NCI-H345 treated with DMSO at 0.1 percent for 48 hours (cell line): ENCODE measurements around the gene OTOP2.
"Not testable (repeated sequence)": the region's sequence is repeated elsewhere in the genome, so short reads cannot be mapped to it uniquely, and the experiment has no call there.

Source experiments
- DNase-seq: peaks from one replicate; lab custom pipeline; 2025; ENCODE audit not compliant: unreplicated experiment; lab: John Stamatoyannopoulos, UW

The OTOP2 gene

DNA sequence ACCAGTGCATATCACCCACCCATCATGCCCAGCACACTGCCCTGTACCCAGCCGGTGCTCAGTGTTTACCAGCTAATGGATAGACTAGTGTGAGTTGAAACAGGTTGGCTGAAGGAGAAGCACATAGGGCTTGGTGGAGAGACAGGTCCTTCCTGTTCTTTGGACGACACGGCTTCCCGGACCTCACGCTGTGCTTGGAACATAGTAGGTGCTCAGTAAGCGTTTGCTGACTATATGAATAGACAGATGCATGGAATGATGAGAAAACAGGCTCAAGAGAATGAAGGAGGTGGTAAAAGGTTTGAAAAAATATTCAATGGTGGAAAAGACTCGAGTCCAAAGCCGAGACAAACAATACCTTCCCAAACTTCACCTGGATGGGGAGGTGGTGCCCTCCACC is 23.9 kb upstream of the OTOP2 start:
- DNase-seq, result no peak

GRCh38 chr17:74901353-74902135 is 22.5 kb upstream of the OTOP2 start:
- no peak for DNase-seq

GRCh38 chr17:74903034-74903433 is 21.0 kb upstream of the OTOP2 start:
- no peak for DNase-seq

DNA sequence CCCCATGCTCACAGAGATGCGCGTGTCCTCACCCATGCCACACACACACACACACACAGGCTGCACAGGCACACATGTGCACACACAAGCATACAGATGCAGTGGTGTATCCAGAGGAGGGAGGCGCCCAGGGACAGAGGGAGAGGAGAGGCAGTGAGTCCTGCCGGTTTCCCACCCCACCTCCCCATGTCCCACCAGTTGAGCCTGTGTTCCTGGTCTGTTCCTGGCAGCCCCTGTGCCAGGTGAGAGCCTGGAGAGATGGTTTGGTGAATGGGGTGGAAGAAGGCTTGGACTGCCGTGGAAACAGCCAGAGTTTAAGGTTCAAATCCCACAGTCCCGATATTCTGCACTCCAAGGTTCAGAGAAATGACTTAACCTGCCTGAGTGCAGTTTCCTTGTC is 20.4 kb upstream of the OTOP2 start:
- DNase-seq, result no peak

DNA sequence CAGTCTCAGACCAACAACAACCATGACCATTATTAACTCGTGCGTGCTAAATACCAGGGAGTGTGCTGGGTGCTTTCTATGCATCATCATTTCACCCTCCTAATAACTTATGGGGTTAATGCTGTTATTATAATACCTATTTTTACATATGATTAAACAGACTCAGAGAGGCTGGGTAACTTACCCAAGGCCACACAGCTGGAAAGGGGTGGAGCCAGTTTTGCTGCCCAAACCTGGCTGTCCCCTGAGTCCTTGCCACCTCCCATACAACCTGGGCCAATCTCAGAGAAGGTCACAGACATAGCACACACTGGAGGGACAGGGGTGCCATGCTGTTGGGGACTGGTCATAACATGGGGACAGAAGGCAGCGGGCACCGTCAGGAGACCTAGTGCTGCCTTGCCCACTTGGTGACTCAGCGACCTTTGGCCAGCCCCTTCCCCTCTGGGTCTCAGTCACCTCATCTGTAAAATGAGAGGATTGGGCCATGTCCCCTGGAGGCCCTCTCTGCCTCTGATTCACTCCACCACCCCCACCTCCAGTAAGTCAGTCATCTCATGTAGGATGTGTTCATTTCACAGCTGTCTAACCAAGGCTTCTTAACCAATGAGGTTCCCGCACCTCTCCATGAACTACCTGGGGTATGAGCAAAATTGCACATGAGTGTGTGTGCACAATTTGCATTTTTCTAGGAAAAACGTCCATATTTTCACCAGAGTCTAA is 19.2 kb upstream of the OTOP2 start:
- no peak for DNase-seq

GRCh38 chr17:74906214-74906793 is 17.8 kb upstream of the OTOP2 start:
- DNase-seq, result not testable (repeated sequence)

- DNase-seq, result no peak
These were observed 17.1 kb upstream of the OTOP2 start for GRCh38 chr17:74907012-74907411.

DNA sequence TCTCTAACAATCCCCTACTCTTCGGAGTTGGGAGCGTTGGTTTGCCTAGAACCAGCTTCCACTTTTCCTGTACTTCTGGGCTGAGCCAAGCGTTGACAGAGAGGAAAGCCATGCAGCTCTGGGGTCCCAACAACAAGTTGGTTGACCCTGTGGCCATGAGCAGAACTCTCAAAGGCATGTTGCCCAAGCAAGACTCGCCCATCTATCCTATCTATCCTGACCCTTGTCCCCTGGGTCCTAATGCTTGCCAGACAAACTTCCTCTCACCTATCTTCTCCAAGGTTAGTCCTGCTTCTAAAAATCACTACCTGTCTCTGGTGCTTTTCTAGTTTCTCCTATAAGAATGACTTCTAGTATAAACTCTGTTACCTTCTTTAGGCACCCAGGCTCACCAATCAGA is 15.0 kb upstream of the OTOP2 start:
- DNase-seq, result not testable (repeated sequence)

GRCh38 chr17:74911423-74911822 is 12.7 kb upstream of the OTOP2 start:
- not testable (repeated sequence) for DNase-seq

DNA sequence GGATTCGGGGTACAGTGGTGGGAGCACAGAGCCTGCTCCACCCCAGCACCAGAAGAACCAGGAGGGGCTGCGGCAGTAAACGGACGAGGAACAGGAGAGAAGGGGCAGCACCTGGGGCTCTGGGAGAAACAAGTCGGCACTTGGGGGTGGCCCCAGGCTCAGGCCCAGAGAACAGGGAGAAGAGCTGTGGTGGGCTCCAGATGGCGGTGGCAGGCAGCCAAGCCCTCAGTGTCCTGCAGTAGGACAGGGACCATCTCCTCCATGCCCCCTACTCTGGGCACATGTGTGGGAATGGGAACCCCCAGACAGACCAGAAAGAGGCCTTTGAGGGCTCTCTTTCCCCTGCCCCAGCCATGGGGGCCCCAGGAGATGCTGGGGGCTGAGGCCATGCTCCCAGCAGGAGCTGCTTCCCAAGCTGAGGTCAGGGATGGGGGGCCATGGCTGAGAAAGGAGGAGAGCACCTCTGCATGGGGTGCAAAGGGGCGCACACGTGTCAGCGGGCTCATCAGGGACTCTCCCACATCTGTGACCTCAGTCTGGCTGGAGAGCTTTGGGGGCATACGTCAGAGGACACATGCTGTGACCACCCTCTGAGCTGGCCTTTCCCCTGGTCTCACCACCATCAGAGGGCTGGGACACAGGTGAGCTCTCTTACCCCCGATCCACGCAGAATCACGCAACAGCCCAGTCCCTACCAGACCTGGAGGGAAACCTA is 7.8 kb upstream of the OTOP2 start:
- DNase-seq, result no peak

DNA sequence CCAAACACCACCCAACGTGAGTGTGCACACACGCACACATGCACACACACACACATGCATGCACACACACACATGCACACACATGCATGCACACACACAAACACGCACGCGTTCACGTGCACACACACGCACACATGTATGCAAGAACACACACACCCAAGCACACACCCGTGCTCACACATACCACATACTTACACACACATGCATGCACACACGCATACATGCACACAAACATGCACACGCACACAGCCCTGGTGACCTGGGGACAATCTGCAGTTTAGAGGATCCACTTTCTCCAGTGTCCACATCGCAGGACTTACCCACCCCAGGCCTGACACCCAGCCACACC is 7.2 kb upstream of the OTOP2 start:
- no peak for DNase-seq

- DNase-seq, result no peak
These were observed 6.6 kb upstream of the OTOP2 start for GRCh38 chr17:74917430-74917829.

DNA sequence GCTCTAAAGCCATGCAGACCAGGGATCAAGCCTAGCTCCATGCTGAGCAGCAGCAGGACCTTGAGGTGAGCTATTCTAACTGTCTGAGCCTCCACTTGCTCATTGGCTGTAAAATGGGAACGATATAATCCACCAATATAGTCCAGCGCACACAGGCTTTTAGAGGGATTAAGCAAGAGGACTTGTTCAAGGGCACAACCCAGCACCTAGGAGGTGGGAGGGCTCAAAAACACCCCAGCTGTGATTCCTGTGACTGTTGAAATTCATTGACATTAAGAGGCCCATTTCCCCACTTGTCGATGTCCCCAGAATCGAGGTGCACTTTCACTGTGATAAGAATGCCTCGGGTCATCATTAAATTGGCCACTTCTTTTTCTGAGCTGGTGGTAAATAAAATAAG is 5.2 kb upstream of the OTOP2 start:
- DNase-seq, result no peak

GRCh38 chr17:74919440-74920305 is 4.4 kb upstream of the OTOP2 start:
- no peak for DNase-seq

DNA sequence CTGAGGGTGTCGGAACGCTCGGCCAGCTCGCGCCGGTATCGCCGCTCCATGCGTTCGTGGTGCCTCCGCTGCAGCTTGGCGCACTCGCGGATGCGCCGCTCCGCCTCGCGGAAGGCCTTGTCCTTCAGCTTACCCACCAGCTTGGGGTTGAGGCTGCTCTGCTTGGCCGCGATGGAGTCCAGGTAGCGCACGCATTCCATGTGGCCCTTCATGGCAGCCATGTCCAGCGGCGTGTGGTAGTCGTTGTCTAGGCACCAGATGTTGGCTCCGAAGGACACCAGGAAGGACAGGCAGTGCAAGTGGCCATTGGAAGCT is 3.8 kb upstream of the OTOP2 start:
- DNase-seq, result no peak

GRCh38 chr17:74920642-74921025 is 3.4 kb upstream of the OTOP2 start:
- no peak for DNase-seq

DNA sequence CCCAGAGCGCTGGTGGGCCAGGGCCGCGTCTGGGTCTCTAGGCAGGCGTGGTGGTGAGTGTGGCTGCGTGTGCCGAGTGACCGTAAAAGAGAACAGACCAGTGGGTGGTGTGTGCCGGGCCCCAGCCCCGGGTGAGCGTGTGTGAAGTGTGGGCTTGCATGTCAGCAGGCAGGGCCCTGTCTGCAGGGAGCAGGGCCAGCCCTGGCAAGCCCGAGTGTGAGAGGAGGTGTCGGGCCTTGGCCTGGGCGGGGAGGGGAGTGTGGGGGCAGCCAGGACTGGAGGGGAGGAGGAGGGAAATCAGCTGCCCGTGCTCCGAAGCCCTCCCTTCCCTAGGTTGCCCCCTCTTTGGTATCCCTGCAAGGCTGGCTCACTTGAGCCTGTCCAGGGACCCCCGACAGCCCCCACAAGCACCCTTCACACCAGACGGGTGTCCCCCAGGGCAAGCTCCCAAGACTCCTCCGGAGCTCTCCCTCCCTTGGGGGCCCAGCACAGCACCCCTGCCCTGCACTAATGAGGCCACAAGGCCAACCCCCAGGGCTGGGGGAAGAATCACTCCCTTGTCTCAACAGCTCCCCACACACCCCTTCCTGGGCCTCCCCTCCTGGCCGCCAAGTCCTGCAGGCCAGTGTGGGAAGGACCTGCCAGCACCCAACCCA is 2.9 kb upstream of the OTOP2 start:
- no peak for DNase-seq

- DNase-seq, result no peak
These were observed 2.3 kb upstream of the OTOP2 start for GRCh38 chr17:74921769-74922168.

DNA sequence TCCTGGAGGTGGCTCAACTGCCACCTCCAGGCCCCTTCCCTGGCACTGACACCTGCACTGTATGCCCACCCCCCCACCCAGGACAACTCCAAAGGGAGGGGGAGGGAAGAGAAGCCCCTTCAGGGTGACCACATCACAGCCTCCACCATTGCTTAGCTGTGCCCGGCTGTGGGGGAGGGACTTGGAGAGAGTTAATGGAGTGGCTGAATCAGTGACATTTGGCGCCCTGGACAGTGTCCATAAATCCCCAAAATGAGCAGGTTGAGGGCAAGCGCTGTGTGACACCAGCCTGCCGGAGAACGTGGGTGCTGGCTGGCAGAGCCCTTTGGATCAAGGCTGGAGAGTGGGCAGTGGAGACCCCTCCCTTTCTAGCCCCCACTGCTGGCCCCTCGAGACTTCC is 1.9 kb upstream of the OTOP2 start:
- DNase-seq, result no peak
